H1 (cell line): ENCODE data around the gene TOM1L2. TPM values are rescaled to one million over a fixed set of nuclear protein-coding genes. Genes with fewer than 3 reads are reported as not detected.

Experiments
- BCL11A ChIP-seq, 2 experiments: IDR thresholded peaks; one replicate each; pipeline ENCODE4 v1.6.1; 2011; ENCODE audit warnings: low read depth in 2 of 2, low read length in 2 of 2, mild to moderate bottlenecking in 2 of 2
- SIN3A ChIP-seq, 2 experiments: IDR thresholded peaks in 1 of 2; conservative IDR thresholded peaks in 1 of 2; 2 replicates each; pipeline ENCODE4 v1.6.1; 2011 to 2012; ENCODE audit warnings: low read length in 2 of 2, improper control_type of control experiment in 1 of 2, low read depth in 1 of 2, mild to moderate bottlenecking in 1 of 2
- TBP ChIP-seq: IDR thresholded peaks from 2 replicates; pipeline ENCODE4 v1.6.1; 2011; ENCODE audit warnings: low read depth, low read length, improper control_type of control experiment
- TCF12 ChIP-seq: IDR thresholded peaks from 2 replicates; pipeline ENCODE4 v1.6.1; 2011; ENCODE audit warnings: low read depth, mild to moderate bottlenecking, low read length
- polyA plus RNA-seq, 7 experiments: library from polyadenylated mRNA; depleted of rRNA in 3 of 7; stranded (reverse) in 5 of 7; unstranded in 2 of 7; fragments of >200 nt in 5 of 7; fragments of 200-250 nt in 2 of 7; gene quantifications; 1 replicate in 5 of 7; 2 replicates in 1 of 7; 4 replicates in 1 of 7; pipeline versions ENCODE4 v1.2.1 to v1.2.3, GENCODE V29; 2011 to 2013; ENCODE audit warnings: missing spikeins in 2 of 7, mixed read lengths in 2 of 7
- total RNA-seq: library from RNA; stranded (reverse); fragmentation: NEBNext Ultra II Directional; extraction: Animal tissue kit (Norgen Biotek cat#: 25700); gene quantifications from 2 replicates; pipeline ENCODE4 v1.2.1, GENCODE V29; 2021

The TOM1L2 gene
- total and polyA plus RNA-seq, 2 of the 8 experiments (the other 6 are each of a cell fraction or from before 2014, with no cell fraction given) = 2.0 to 3.4 TPM

- TF ChIP-seq BCL11A (IDR thresholded peaks at IDR 0.05; ENCODE audit: low read depth in 2 of 2, low read length in 2 of 2) (no peak), TBP (no peak), SIN3A (conservative IDR thresholded peaks at IDR 0.05 in 1 of 2, IDR thresholded peaks at IDR 0.05 in 1 of 2; ENCODE audit: low read depth in 1 of 2, low read length in 2 of 2) (no peak), TCF12 (no peak)
- TF ChIP-seq, all 59 proteins: peak for 0
These were observed 122.9 kb downstream of the TOM1L2 start (continued) for GRCh38 chr17:17849147-17849820.
